Duodenal mucosa (tissue), 2 donors: ENCODE measurements around the gene MGP.

Experiments
- H3K27ac ChIP-seq: one replicate; pipeline ENCODE4 v1.7.0; 2013; ENCODE audit warnings: low read depth, low read length
- H3K27me3 ChIP-seq, 2 donors: one replicate each; pipeline ENCODE4 v1.7.0; 2013; ENCODE audit warnings: low read length in 2 of 2, control low read depth in 1 of 2; ENCODE audit not compliant: insufficient read depth in 2 of 2, control insufficient read depth in 1 of 2
- H3K36me3 ChIP-seq, 2 donors: one replicate each; pipeline ENCODE4 v1.7.0; 2013; ENCODE audit warnings: low read length in 2 of 2, control low read depth in 1 of 2; ENCODE audit not compliant: insufficient read depth in 2 of 2, control insufficient read depth in 1 of 2
- H3K4me1 ChIP-seq, 2 donors: one replicate each; pipeline ENCODE4 v1.7.0; 2013; ENCODE audit warnings: low read length in 2 of 2, control low read depth in 1 of 2; ENCODE audit not compliant: insufficient read depth in 2 of 2, control insufficient read depth in 1 of 2
- H3K4me3 ChIP-seq, 2 donors: one replicate each; pipeline ENCODE4 v1.7.0; 2013; ENCODE audit warnings: low read length in 2 of 2, low read depth in 1 of 2
- H3K9ac ChIP-seq, 2 donors: one replicate each; pipeline ENCODE4 v1.7.0; 2013; ENCODE audit warnings: low read length in 2 of 2, low read depth in 1 of 2
- H3K9me3 ChIP-seq, 2 donors: one replicate each; pipeline ENCODE4 v1.7.0; 2013; ENCODE audit warnings: low read length in 2 of 2, control low read depth in 1 of 2; ENCODE audit not compliant: control insufficient read depth in 1 of 2

The MGP gene

DNA sequence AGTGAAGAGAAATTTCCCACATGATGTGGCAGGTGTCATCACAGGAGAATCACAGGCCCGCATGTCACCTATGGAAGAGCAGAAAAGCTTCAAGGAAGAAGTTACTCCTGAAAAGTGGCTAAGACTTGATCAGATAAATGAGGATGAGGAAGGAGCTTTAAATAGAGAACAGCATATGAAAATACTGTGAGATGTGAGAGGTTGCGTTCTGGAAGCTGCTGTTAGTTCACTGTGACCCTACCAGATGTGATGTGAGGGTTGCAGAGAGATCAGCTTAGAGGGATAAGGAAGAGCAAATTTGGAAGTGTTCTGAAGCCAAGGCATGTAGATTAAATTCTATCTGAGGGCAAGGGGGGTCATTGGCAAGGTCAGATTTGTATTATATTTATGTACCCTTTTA lies 35.6 kb upstream of the MGP start:
- Histone ChIP-seq H3K27ac (no peak overlapping the region), H3K36me3 (no peaks in the 10 kb centered on the region), H3K4me3 (no peak overlapping the region), H3K9ac (no peak overlapping the region), H3K9me3 (no peaks in the 10 kb centered on the region), H3K27me3 (no peaks in the 10 kb centered on the region), H3K4me1 (no peaks in the 10 kb centered on the region)

GRCh38 chr12:14920475-14921126 lies 34.9 kb upstream of the MGP start:
- Histone ChIP-seq H3K9me3 (no peaks in the 10 kb centered on the region), H3K36me3 (no peaks in the 10 kb centered on the region)

GRCh38 chr12:14919455-14919854 lies 33.8 kb upstream of the MGP start:
- H3K36me3 ChIP-seq = no peaks in the 10 kb centered on the region
- H3K27me3 ChIP-seq = no peaks in the 10 kb centered on the region
- H3K4me1 ChIP-seq = no peaks in the 10 kb centered on the region

More at GRCh38 chr12:14920475-14921126, 34.9 kb upstream of the MGP start:
- Histone ChIP-seq H3K9ac (no peak overlapping the region), H3K4me1 (no peaks in the 10 kb centered on the region), H3K27me3 (no peaks in the 10 kb centered on the region), H3K27ac (no peak overlapping the region), H3K4me3 (no peak overlapping the region)

GRCh38 chr12:14915736-14916135 lies 30.1 kb upstream of the MGP start:
- Histone ChIP-seq H3K27ac (no peak overlapping the region), H3K4me3 (no peak overlapping the region), H3K27me3 (no peaks in the 10 kb centered on the region), H3K36me3 (no peaks in the 10 kb centered on the region), H3K4me1 (peaks cover 0 to 4% of the 10 kb centered on the region in 2 donors), H3K9ac (no peak overlapping the region), H3K9me3 (no peaks in the 10 kb centered on the region)

More at GRCh38 chr12:14919455-14919854, 33.8 kb upstream of the MGP start:
- H3K9ac ChIP-seq = no peak overlapping the region
- no peak overlapping the region for H3K27ac ChIP-seq
- H3K9me3 ChIP-seq = no peaks in the 10 kb centered on the region
- H3K4me3 ChIP-seq = no peak overlapping the region

- no peak overlapping the region for H3K27ac ChIP-seq
- no peaks in the 10 kb centered on the region for H3K36me3 ChIP-seq
Measured at GRCh38 chr12:14913381-14913781, 27.7 kb upstream of the MGP start.

GRCh38 chr12:14911131-14911530 lies 25.5 kb upstream of the MGP start:
- Histone ChIP-seq H3K9ac (no peak overlapping the region), H3K27me3 (no peaks in the 10 kb centered on the region), H3K4me3 (no peak overlapping the region), H3K36me3 (no peaks in the 10 kb centered on the region), H3K9me3 (no peaks in the 10 kb centered on the region), H3K4me1 (peaks cover 0 to 4% of the 10 kb centered on the region in 2 donors), H3K27ac (no peak overlapping the region)

More at GRCh38 chr12:14913381-14913781, 27.7 kb upstream of the MGP start:
- Histone ChIP-seq H3K9me3 (no peaks in the 10 kb centered on the region), H3K27me3 (no peaks in the 10 kb centered on the region), H3K9ac (no peak overlapping the region), H3K4me1 (peaks cover 0 to 4% of the 10 kb centered on the region in 2 donors), H3K4me3 (no peak overlapping the region)

DNA sequence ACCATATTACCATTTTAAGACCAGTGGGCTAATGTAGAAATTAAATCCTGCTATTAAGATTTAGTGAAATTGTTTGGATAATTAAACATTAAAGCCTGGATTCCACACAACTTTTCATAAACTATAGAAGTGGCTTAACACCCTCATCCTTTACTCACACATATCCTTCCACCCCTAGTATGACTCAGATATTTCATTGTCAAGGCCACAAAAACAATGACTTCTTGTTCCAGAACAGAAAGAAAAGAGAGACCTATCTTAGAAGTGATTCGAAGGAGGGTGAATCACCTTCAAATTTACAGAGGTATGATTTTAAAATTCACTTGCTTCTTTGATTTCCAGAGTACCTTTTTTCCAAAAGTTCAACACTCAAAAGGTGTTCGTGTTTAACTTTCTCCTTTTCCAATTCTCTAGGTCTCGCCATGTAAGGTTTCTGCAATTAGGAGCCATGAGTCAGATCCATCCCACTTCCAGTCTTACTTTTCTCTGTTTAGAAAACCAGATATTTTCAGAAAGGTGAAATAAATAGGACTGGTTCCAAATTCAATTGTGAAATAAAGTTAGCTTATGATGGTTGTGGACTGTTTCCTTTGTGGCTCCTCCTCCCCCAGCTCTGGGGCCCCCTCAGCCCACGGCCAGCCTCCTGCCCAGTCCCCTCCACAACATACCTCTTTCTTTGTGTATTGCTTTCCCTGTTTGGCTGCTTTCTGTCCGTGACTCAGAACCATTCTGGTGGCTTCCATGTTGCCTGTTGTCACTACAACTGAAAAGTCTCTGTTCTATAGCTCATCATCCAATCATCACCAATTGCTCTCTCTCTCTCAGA lies 24.6 kb upstream of the MGP start:
- no peaks in the 10 kb centered on the region for H3K27me3 ChIP-seq
- no peak overlapping the region for H3K27ac ChIP-seq
- no peak overlapping the region for H3K9ac ChIP-seq
- no peaks in the 10 kb centered on the region for H3K36me3 ChIP-seq
- no peaks in the 10 kb centered on the region for H3K9me3 ChIP-seq
- H3K4me3 ChIP-seq = no peak overlapping the region
- H3K4me1 ChIP-seq = peaks cover 0 to 4% of the 10 kb centered on the region in 2 donors

DNA sequence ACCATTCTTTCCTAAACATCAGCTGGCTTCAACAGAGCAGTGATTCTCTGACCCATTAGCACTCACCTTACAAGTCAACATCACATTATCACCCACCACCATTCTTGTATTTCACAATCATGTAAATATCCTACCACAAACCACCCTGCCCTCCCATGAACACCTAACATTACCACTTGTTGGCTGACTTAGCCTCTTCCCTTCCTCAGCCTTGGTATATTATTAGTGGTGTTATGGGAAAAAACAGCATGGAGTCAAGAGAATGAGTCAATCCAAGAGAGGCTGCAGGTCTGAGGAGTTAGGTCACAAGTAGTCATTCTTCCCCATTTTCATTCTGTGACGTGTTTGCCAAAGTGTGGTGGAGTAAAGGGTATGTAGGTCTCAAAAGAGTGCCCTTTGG lies 22.3 kb upstream of the MGP start:
- Histone ChIP-seq H3K27me3 (no peaks in the 10 kb centered on the region), H3K27ac (no peak overlapping the region), H3K9me3 (no peaks in the 10 kb centered on the region), H3K4me1 (no peaks in the 10 kb centered on the region), H3K9ac (no peak overlapping the region), H3K4me3 (no peak overlapping the region), H3K36me3 (no peaks in the 10 kb centered on the region)

- Histone ChIP-seq H3K9ac (no peak overlapping the region), H3K27me3 (no peaks in the 10 kb centered on the region), H3K36me3 (no peaks in the 10 kb centered on the region), H3K27ac (no peak overlapping the region), H3K4me3 (no peak overlapping the region), H3K4me1 (no peaks in the 10 kb centered on the region), H3K9me3 (no peaks in the 10 kb centered on the region)
Measured at GRCh38 chr12:14906114-14906513, 20.5 kb upstream of the MGP start.

DNA sequence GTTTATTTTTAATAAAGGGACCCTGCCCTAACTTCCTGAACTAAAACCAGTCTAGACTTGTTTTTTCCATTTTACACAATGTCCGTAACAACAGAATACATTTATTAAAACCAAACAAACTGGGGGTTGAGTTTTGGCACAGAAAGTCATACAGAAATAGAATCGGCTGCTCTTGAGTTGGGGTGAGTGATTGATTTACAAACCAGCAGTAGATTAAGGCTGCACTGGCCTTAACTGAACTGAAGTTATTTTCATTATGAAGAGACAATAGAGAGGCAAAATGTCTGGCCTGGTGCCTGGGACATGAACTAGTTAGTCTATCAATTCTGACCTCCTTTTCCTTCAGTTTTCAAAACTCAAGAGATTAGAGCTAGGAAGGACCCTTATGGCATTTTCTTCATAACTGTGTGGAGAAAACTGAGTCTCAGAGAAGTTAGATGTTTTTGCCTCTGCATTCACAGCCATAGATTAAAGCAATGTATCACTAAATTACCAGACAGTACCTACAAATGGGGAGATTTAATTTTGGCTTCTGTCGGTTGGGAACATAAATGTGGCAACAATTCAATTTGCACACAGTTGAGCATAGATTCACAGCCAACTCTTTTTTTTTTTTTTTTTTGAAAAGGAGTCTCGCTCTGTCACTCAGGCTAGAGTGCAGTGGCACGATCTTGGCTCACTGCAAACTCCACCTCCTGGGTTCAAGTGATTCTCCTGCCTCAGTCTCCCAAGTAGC lies 19.8 kb upstream of the MGP start:
- Histone ChIP-seq H3K4me1 (no peaks in the 10 kb centered on the region), H3K27me3 (no peaks in the 10 kb centered on the region), H3K4me3 (no peak overlapping the region), H3K9me3 (no peaks in the 10 kb centered on the region), H3K9ac (no peak overlapping the region), H3K36me3 (no peaks in the 10 kb centered on the region), H3K27ac (no peak overlapping the region)
